HEK293T (cell line): ENCODE data around the gene TM9SF3.

Source experiments
- CTCF ChIA-PET: fragments of 350-600 bp; formaldehyde crosslinking; extraction: SDS; loops from one replicate; lab custom pipeline; 2021; ENCODE audit warnings: antibody characterized with exemption, inconsistent platforms; lab: Yijun Ruan, JAX
- POLR2A ChIA-PET: fragments of 350-600 bp; formaldehyde crosslinking; extraction: SDS; loops from one replicate; lab custom pipeline; 2020; ENCODE audit warnings: antibody characterized with exemption, inconsistent platforms; lab: Yijun Ruan, JAX
- DNase-seq: peaks from one replicate; pipeline ENCODE4 v3.0.0; 2012; ENCODE audit warnings: mixed read lengths; ENCODE audit errors: extremely low spot score
- ARNT ChIP-seq: fragments of 450-650 bp; IDR thresholded peaks from 2 replicates; pipeline ENCODE4 v1.6.1; 2017; ENCODE audit warnings: mild to moderate bottlenecking
- BHLHE40 ChIP-seq: fragments of 450-650 bp; IDR thresholded peaks from 2 replicates; pipeline ENCODE4 v1.6.1; 2016; ENCODE audit warnings: mild to moderate bottlenecking, moderate library complexity, borderline replicate concordance
- CTBP1 ChIP-seq: fragments of 450-650 bp; IDR thresholded peaks from 2 replicates; pipeline ENCODE4 v1.6.1; 2016; ENCODE audit warnings: borderline replicate concordance
- ELF4 ChIP-seq: fragments of 450-650 bp; IDR thresholded peaks from 2 replicates; pipeline ENCODE4 v1.6.1; 2017; ENCODE audit warnings: antibody characterized with exemption
- FOXA1 ChIP-seq: fragments of 450-650 bp; IDR thresholded peaks from 2 replicates; pipeline ENCODE4 v1.6.1; 2016; ENCODE audit warnings: mild to moderate bottlenecking
- FOXK2 ChIP-seq: fragments of 450-650 bp; IDR thresholded peaks from 2 replicates; pipeline ENCODE4 v1.6.1; 2016; ENCODE audit warnings: mild to moderate bottlenecking
- FOXM1 ChIP-seq: fragments of 450-650 bp; IDR thresholded peaks from 2 replicates; pipeline ENCODE4 v1.6.1; 2017; ENCODE audit warnings: mild to moderate bottlenecking, borderline replicate concordance
- HDGF ChIP-seq: fragments of 450-650 bp; IDR thresholded peaks from 2 replicates; pipeline ENCODE4 v1.6.1; 2017; ENCODE audit warnings: antibody characterized with exemption, borderline replicate concordance
- L3MBTL2 ChIP-seq: fragments of 450-650 bp; conservative IDR thresholded peaks from 2 replicates; pipeline ENCODE4 v1.6.1; 2016; ENCODE audit warnings: mild to moderate bottlenecking
- LEF1 ChIP-seq: fragments of 450-650 bp; IDR thresholded peaks from 2 replicates; pipeline ENCODE4 v1.6.1; 2017; ENCODE audit warnings: mild to moderate bottlenecking, borderline replicate concordance
- NFRKB ChIP-seq: fragments of 450-650 bp; IDR thresholded peaks from 2 replicates; pipeline ENCODE4 v1.6.1; 2016; ENCODE audit warnings: mild to moderate bottlenecking, moderate library complexity
- PKNOX1 ChIP-seq: fragments of 450-650 bp; IDR thresholded peaks from 2 replicates; pipeline ENCODE4 v1.6.1; 2016
- SP1 ChIP-seq: fragments of 450-650 bp; IDR thresholded peaks from 2 replicates; pipeline ENCODE4 v1.6.1; 2017
- SUZ12 ChIP-seq: fragments of 450-650 bp; IDR thresholded peaks from 2 replicates; pipeline ENCODE4 v1.6.1; 2016; ENCODE audit warnings: mild to moderate bottlenecking
- TARDBP ChIP-seq: fragments of 450-650 bp; IDR thresholded peaks from 2 replicates; pipeline ENCODE4 v1.6.1; 2016
- ZNF384 ChIP-seq: fragments of 450-650 bp; IDR thresholded peaks from 2 replicates; pipeline ENCODE4 v1.6.1; 2016

The TM9SF3 gene

DNA sequence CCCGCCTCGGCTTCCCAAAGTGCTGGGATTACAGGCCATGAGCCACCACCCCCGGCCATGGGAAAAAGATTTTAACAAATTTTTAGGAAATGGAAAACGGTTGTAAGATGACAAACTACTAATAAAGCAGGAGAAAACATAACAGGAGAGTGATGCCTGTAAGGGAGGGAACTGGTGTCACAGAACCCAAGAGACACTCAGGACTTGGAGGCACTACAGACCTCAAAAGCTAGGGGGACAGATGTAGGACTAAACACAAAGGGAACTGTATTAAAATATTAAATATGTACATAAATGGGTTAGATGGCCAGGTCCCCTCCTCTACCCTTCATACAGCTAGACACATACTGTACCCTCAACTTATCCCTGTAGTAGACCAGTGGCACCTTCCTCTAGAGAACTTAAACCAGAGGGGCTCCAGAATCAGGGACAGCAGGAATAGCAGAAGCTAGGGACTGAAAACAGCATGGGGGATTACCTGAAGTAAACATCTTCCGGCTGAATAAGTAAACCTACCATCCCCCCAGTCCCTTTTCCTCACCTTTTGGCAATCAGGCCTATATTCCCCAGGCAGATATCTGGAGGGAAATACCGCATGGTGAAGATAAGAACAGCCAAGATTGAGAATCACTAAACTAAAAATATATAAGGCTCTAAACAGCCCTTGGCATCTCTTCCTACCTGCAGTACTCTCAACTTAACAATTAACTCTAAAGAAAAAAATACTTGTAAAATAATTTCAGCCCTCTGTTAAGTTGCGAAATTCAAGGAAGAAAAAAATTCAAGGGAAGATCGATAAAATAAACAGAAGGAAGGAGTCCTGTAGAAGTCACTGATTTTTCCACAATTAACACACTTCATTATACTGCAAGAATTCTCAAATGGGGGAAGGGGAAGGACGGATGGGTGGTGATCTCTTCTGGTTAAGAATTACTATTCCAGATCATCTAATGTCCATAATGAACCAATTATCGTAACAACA is 15.5 kb downstream of the TM9SF3 start:
- DNase-seq = no peak

DNA sequence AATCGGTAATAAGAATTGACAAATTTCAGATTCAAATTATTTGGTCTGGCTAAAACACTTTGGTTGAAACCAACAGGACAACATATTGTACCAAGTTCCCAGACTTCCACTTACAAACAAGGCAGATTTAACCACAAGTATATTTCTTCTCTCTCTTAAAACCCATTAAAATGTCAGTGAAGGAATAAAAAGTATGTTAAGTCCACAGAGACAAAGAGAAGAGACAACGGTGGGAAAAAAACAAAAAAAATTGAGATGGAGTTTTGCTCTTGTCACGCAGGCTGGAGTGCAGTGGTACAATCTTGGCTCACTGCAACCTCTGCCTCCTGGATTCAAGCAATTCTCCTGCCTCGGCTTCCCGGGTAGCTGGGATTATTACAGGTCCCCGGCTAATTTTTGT is 16.3 kb downstream of the TM9SF3 start:
- no peak for TF ChIP-seq ELF4
- no peak for TF ChIP-seq LEF1
- no peak for TF ChIP-seq FOXA1
- no peak for TF ChIP-seq SUZ12
- no peak for TF ChIP-seq SP1
- no peak for TF ChIP-seq ARNT
- TF ChIP-seq FOXM1 = no peak
- no peak for TF ChIP-seq HDGF
- TF ChIP-seq L3MBTL2 = no peak
- TF ChIP-seq FOXK2 = no peak
- TF ChIP-seq ZNF384 = no peak
- TF ChIP-seq CTBP1 = no peak
- no peak for TF ChIP-seq PKNOX1
- TF ChIP-seq NFRKB = no peak
- no peak for TF ChIP-seq TARDBP
- no peak for TF ChIP-seq BHLHE40
- ChIA-PET CTCF (no interaction called here), POLR2A (no interaction called here)
- DNase-seq = no peak

More for the DNA sequence above, 15.5 kb downstream of the TM9SF3 start:
- POLR2A ChIA-PET = no interaction called here
- CTCF ChIA-PET = no interaction called here
- no peak for TF ChIP-seq ELF4
- TF ChIP-seq CTBP1 = no peak
- no peak for TF ChIP-seq FOXK2
- no peak for TF ChIP-seq FOXA1
- no peak for TF ChIP-seq BHLHE40
- no peak for TF ChIP-seq TARDBP
- no peak for TF ChIP-seq ARNT
- no peak for TF ChIP-seq HDGF
- TF ChIP-seq L3MBTL2 = no peak

GRCh38 chr10:96568402-96568801 is 18.4 kb downstream of the TM9SF3 start:
- CTCF ChIA-PET = no interaction called here
- no peak for DNase-seq
- POLR2A ChIA-PET = no interaction called here
- TF ChIP-seq L3MBTL2 = no peak
- no peak for TF ChIP-seq FOXM1
- no peak for TF ChIP-seq SUZ12
- TF ChIP-seq LEF1 = no peak
- no peak for TF ChIP-seq HDGF
- no peak for TF ChIP-seq NFRKB
- no peak for TF ChIP-seq ELF4
- no peak for TF ChIP-seq FOXK2
- TF ChIP-seq TARDBP = no peak
- TF ChIP-seq CTBP1 = no peak
- TF ChIP-seq PKNOX1 = no peak
- TF ChIP-seq SP1 = no peak
- no peak for TF ChIP-seq ZNF384
- TF ChIP-seq BHLHE40 = no peak
- no peak for TF ChIP-seq ARNT

DNA sequence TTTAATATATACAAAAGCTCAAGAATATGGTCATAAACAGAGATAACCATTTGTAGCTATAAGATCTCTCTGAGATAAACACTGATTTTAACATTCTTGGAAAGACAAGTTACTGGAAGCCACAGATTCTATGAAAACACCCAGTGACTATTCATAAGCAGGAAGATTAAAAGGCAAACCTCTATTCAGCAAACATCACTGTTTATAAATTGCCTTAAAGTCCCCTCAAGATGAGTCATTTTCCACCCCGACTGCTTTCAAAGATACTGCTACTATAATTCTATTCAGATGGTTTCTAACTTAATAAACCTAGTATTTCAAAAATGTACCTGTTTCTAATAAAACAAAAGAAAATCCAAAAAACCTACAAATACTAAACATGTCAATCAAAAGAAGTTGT is 21.0 kb downstream of the TM9SF3 start:
- CTCF ChIA-PET = no interaction called here
- POLR2A ChIA-PET = no interaction called here
- no peak for DNase-seq
- TF ChIP-seq ELF4 (no peak), BHLHE40 (no peak), FOXA1 (no peak), LEF1 (no peak), SUZ12 (no peak), TARDBP (no peak), SP1 (no peak), NFRKB (no peak), PKNOX1 (no peak; the same call in 1 of the 2 replicates), ZNF384 (no peak)

GRCh38 chr10:96560966-96561887 is 25.6 kb downstream of the TM9SF3 start:
- ChIA-PET CTCF (interaction anchor here (0.7 kb wide), 1 partner anchor 25 kb away, joined by 6 read pairs; no protein-coding TSS in a partner anchor), POLR2A (no interaction called here)
- DNase-seq = no peak
- TF ChIP-seq FOXK2 = no peak
- no peak for TF ChIP-seq ZNF384
